ENCODE measurements around the gene PRKD1. TPM values are rescaled to one million over a fixed set of nuclear protein-coding genes. Genes with fewer than 3 reads are reported as not detected.

PRKD1 gene
- total RNA-seq, 2 donors from 2014 or later = 1.0 to 2.8 TPM

DNA sequence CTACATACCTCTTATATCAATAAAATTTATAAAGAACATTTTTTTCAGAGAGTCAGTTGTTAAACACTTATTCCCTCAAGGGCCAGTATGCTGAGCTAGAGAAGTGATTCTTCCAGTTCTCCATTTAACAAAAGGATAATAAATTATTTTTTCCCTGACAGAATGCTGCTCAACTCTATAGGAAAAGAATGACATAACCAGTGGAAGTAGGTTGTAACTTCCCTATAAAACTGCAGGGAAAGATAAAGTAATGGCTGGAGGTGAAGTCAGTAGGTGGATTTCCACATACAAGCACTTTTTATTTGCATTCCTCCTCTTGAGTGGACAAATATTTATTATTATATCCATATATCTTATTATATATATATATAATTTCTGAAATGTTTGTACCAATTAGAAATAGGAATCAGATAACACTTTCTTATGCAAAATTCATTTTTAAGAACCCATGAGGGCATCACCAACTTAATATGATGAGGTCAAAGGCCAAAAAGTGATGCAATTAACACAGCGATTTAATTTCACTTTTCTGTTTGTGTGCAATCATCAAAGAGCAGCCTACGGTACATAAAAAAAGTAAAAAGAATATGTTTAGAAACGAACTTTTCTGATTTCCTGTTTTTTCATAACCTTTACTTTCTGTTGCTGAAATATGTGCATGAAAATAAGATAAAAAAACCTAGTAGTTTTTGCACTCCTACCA lies 175.3 kb downstream of the PRKD1 start:
- Histone ChIP-seq H3K36me3 (no peaks in the 10 kb centered on the region), H3K9ac (ENCODE audit: low read depth in 2 of 2, low read length in 2 of 2) (no peak overlapping the region), H3K27me3 (no peaks in the 10 kb centered on the region), H3K9me3 (no peaks in the 10 kb centered on the region), H3K4me3 (no peak overlapping the region), H3K27ac (no peak overlapping the region), H3K4me1 (no peaks in the 10 kb centered on the region)
- TF ChIP-seq, protein P1, sequence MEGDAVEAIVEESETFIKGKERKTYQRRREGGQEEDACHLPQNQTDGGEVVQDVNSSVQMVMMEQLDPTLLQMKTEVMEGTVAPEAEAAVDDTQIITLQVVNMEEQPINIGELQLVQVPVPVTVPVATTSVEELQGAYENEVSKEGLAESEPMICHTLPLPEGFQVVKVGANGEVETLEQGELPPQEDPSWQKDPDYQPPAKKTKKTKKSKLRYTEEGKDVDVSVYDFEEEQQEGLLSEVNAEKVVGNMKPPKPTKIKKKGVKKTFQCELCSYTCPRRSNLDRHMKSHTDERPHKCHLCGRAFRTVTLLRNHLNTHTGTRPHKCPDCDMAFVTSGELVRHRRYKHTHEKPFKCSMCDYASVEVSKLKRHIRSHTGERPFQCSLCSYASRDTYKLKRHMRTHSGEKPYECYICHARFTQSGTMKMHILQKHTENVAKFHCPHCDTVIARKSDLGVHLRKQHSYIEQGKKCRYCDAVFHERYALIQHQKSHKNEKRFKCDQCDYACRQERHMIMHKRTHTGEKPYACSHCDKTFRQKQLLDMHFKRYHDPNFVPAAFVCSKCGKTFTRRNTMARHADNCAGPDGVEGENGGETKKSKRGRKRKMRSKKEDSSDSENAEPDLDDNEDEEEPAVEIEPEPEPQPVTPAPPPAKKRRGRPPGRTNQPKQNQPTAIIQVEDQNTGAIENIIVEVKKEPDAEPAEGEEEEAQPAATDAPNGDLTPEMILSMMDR (IDR thresholded peaks at IDR 0.05) = no peak
- intact Hi-C loops (cut with DNase I) = no loop called here
- DNase-seq = no peak

DNA sequence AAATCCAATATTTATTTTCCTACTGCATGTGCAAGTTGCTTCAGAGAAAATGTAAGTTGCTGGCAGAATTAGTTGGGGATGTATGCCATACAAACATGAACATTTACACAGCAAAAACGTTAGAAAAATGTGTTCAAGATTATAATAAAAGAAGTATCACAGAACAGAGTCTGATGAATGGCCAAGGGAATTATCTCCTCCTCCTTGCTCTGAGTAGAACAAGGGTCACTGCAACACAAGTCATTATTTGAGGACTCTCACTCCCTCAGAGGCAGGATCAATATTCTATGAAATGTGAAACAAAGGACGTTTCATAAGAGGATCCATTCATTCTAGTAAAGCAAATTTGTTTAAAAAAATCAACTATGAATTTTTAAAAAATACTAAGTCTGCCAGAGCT lies 177.8 kb downstream of the PRKD1 start:
- Histone ChIP-seq H3K4me3 (no peak overlapping the region), H3K27ac (no peak overlapping the region), H3K27me3 (no peaks in the 10 kb centered on the region), H3K4me1 (no peaks in the 10 kb centered on the region), H3K9me3 (no peaks in the 10 kb centered on the region), H3K36me3 (no peaks in the 10 kb centered on the region), H3K9ac (ENCODE audit: low read depth in 2 of 2, low read length in 2 of 2) (no peak overlapping the region)
- no peak for DNase-seq
- TF ChIP-seq, protein P1 (IDR thresholded peaks at IDR 0.05) = no peak
- intact Hi-C loops (cut with DNase I) = no loop called here

DNA sequence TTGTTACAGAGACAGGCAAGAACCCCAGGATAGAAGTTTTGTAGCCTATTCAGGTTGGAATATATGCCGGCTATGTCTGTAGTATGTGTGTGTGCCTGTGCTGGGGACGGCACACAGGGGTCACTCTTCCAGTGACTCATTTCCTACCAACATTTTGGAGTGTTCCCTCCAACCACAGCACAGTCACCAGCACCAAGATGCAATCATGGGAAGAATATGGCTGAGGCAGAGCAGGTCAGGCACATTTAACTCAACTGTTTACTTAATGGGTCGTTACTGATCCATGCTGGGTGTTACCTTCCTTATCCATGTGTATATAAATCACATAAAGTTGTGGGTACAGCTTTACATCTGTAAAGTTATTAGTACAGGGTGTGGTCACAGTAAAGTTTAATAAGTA lies 178.3 kb downstream of the PRKD1 start:
- Histone ChIP-seq H3K27me3 (no peaks in the 10 kb centered on the region), H3K9me3 (no peaks in the 10 kb centered on the region), H3K4me1 (no peaks in the 10 kb centered on the region), H3K27ac (no peak overlapping the region), H3K4me3 (no peak overlapping the region), H3K36me3 (no peaks in the 10 kb centered on the region), H3K9ac (ENCODE audit: low read depth in 2 of 2, low read length in 2 of 2) (no peak overlapping the region)
- intact Hi-C loops (cut with DNase I) = no loop called here
- TF ChIP-seq, protein P1 (IDR thresholded peaks at IDR 0.05) = no peak
- no peak for DNase-seq

DNA sequence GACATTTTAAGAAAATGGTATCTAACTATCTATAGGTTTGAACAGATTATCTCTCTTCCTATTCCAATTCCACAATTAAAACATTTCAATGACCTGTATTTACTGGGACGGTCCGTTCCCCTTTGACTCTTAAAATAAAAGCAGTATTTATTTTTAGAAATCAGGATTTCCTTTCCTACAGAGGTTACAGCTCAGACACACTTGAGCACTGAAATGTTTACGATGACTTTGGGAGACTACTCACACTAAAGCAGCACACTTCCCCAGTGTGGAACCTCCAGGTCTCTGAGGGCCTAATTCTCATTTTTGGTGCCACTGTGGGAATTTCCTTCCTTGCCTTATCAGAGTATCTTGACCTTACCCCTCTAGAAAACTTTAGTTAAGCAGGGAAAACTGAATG lies 181.8 kb downstream of the PRKD1 start:
- no peaks in the 10 kb centered on the region for H3K9me3 ChIP-seq
- no peak overlapping the region for H3K4me3 ChIP-seq
- H3K36me3 ChIP-seq = no peaks in the 10 kb centered on the region
- TF ChIP-seq, protein P1 (IDR thresholded peaks at IDR 0.05) = no peak
- no peak overlapping the region for H3K27ac ChIP-seq
- no peaks in the 10 kb centered on the region for H3K27me3 ChIP-seq
- no peaks in the 10 kb centered on the region for H3K4me1 ChIP-seq
- no peak for DNase-seq
- H3K9ac ChIP-seq (ENCODE audit: low read depth in 2 of 2, low read length in 2 of 2) = no peak overlapping the region
- intact Hi-C loops (cut with DNase I) = no loop called here

DNA sequence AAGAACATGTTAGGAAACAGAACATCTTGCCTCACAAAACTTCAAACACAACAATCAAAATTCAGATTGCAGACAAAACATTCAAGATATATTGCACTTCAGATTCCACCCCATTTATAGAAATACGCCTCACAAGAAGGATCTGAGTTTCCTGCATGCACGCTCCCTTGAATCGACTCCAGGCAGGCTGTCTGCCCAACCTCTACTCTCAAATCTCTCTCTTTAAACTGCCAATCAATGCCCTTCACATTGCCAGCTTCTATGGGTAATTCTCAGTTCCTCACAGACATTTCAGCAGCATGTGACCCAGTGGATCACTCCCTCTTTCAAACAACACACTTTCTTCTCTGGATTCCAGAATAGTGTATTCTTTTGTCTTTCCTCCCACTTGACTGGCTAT lies 184.1 kb downstream of the PRKD1 start:
- no peak overlapping the region for H3K9ac ChIP-seq (ENCODE audit: low read depth in 2 of 2, low read length in 2 of 2)
- no peak overlapping the region for H3K4me3 ChIP-seq
- H3K9me3 ChIP-seq = no peaks in the 10 kb centered on the region
- intact Hi-C loops (cut with DNase I) = no loop called here
- no peak overlapping the region for H3K27ac ChIP-seq
- H3K4me1 ChIP-seq = no peaks in the 10 kb centered on the region
- DNase-seq = no peak
- TF ChIP-seq, protein P1 (IDR thresholded peaks at IDR 0.05) = no peak
- H3K36me3 ChIP-seq = no peaks in the 10 kb centered on the region
- H3K27me3 ChIP-seq = no peaks in the 10 kb centered on the region

All from colonic mucosa (tissue), 4 donors.